ENCODE measurements around the gene CCDC12. TPM values are rescaled to one million over a fixed set of nuclear protein-coding genes. Genes with fewer than 3 reads are reported as not detected.
A peak's percentile ranks its signal among the peaks of the same experiment; 100 is the strongest.

CCDC12 gene
- total and polyA plus RNA-seq, 2 of the 13 experiments (the other 11 are each of a cell fraction or from before 2014, with no cell fraction given) = 30.1 to 49.5 TPM

- TF ChIP-seq PRDM10 (CRISPR knock-in tag; IDR thresholded peaks at IDR 0.05; ENCODE audit: low read depth) (peak; percentile 53; the same call in 1 of the 2 replicates), ZNF552 (CRISPR knock-in tag; IDR thresholded peaks at IDR 0.05; ENCODE audit: borderline replicate concordance) (no peak), NR0B2 (CRISPR knock-in tag; IDR thresholded peaks at IDR 0.05) (no peak), ZNF251 (CRISPR knock-in tag; IDR thresholded peaks at IDR 0.05) (no peak), ZNF749 (CRISPR knock-in tag; IDR thresholded peaks at IDR 0.05; ENCODE audit: borderline replicate concordance) (peak; percentile 93; the same call in 1 of the 2 replicates), PRMT3 (CRISPR knock-in tag; IDR thresholded peaks at IDR 0.05; ENCODE audit: borderline replicate concordance, low read depth) (no peak), ZFP82 (CRISPR knock-in tag; IDR thresholded peaks at IDR 0.05; ENCODE audit: borderline replicate concordance) (peak; percentile 18; the same call in 1 of the 2 replicates), ZSCAN12 (CRISPR knock-in tag; IDR thresholded peaks at IDR 0.05) (no peak), KLF11 (CRISPR knock-in tag; IDR thresholded peaks at IDR 0.05) (no peak), ZNF710 (CRISPR knock-in tag; IDR thresholded peaks at IDR 0.05; ENCODE audit: borderline replicate concordance) (0 out of 2 replicates have a peak, but pooled peaks have one; percentile 41), MLX (CRISPR knock-in tag; IDR thresholded peaks at IDR 0.05) (no peak; the same call in 1 of the 2 replicates), POGZ (CRISPR knock-in tag; IDR thresholded peaks at IDR 0.05) (0 out of 2 replicates have a peak, but pooled peaks have one; percentile 36), ZNF281 (CRISPR knock-in tag; IDR thresholded peaks at IDR 0.05; ENCODE audit: borderline replicate concordance) (no peak), ZNF512 (CRISPR knock-in tag; IDR thresholded peaks at IDR 0.05) (no peak)
These were observed 2.7 kb upstream of the CCDC12 start, which contains the start of gene NBEAL2 (continued) for GRCh38 chr3:46978985-46979944.
